ENCODE data around the gene ZNF41.

ZNF41 gene

DNA sequence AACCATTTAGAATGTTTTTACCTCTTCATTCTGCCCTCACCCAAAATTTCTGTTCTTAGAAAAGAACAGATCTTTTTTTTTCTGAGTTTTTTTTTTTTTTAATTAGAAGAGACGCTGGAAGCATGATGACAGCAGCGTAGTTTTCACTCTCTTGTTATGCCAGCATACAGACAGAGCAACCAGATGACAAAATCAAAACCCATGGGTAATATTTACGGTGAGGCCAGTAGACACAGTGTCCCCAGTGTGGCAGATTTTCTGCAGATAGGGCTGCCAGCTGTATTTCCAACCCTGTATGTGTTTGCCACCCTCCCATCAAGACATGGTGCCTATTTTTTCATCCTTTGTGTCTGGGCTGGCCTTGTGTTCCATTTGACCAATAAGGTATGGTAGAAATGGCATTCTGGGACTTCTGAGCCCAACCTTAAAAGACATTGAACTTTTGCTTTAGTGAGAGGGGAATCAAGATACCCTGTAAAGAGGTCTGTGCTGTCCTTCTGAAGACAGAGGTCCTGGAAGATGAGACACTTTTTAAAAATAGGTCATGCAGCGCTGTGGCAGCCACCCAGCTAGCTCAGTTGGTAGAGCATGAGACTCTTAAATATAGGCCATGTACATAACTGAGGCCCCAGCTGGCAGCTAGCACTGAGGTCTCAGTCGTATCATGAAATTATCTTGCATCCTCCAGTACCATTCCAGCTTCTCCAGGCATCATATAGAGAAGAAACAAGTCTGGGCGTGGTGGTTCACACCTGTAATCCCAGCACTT, 6.7 kb upstream of the ZNF41 start:
- DNase-seq = no peak

DNA sequence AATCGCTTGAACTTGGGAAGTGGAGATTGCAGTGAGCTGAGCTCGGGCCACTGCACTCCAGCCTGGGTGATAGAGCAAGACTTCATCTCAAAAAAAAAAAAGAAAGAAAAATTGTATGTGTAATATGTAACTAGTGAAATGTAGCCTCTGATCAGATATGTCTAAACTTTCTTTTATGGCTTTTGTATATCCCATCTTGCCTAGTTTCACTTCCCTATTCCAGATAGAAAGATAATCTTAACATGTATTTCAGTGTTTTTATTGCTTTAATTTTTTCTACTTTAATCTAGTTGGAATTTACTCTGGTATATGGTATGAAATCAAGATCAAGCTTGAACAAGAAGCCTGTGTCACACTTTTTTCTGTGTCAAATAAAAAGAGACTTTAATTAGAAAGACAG, 1.9 kb upstream of the ZNF41 start:
- no peak for DNase-seq

DNA sequence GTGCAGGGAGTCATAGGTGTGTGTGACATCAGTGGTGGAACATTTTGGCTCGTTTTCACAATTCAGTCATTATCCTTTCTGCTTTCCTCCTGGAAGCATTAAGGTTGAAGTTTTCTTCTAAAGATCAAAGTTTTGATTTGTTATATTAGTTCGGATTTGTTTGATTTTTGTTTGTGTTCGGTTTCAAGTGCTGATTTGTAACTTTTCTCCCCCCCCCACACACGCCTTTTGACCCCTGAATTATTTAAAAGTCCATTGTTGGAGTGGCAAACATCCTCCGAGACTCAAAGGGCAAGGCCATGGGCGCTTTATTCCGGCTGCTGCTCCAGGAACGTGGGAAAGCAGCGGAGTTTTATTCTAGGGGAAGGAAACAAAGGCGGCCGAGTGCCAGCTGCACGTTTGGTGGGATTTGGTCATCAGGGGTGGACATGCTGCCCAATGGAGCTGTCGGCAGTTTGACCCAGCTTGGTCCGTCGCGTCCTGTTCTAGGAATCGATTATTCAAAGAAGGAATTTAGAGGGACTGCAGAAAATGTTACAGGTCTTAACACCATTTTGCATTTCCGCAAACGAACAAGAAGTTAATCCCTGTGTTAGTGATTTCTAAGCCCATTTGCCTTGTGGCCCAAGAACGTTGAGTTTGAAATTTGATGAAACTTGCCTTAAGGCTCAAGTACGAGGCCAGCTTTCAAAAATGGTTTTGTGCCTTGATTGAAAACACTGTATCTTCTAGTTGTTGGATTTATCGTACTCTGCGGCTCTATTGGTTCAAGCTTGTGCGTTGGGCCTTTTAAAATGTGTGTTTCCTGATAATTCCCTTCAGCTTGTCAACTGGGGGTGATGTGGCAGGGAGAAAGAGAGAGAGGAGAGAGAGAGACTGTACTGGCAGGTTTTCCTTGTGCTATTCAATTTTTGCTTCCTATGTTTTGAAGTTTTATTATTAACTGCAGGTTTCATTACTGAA, 565 bp upstream of the ZNF41 start:
- no peak for DNase-seq

DNA sequence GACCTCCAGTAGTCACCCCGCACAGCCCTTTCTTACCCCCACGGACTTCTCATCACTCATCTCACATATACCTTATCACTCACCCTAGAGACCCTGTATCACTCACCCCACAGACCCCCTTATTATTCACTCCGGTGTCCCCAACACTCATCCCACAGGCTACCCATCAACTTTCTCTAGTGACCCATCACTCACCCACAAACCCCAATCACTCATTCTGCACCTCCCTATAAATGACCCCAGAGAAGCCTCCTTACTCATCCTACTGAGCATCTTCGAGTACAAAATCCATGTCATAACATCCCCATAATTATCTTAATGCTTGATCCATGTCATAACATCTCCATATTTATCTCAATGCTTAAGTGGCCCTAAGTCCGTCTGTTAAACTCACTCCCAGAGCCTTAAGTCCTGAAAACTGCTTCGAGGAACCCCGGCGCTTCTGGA, 934 bp downstream of the ZNF41 start:
- no peak for DNase-seq

DNA sequence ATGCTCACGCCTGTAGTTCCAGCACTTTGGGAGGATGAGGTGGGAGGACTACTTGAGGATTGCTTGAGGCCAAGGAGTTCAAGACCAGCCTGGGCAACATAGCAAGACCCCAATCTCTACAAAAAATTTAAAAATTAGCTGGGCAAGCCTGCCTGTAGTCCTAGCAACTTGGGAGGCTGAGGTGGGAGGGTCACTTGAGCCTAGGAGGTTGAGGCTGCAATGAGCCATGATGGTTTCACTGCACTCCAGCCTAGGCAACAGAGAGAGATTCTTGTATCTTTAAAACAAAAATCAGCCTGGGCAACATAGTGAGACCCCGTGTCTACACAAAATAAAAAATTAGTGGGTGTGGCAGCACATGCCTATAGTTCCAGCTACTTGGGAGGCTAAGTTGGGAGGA, 1.9 kb downstream of the ZNF41 start:
- no peak for DNase-seq

DNA sequence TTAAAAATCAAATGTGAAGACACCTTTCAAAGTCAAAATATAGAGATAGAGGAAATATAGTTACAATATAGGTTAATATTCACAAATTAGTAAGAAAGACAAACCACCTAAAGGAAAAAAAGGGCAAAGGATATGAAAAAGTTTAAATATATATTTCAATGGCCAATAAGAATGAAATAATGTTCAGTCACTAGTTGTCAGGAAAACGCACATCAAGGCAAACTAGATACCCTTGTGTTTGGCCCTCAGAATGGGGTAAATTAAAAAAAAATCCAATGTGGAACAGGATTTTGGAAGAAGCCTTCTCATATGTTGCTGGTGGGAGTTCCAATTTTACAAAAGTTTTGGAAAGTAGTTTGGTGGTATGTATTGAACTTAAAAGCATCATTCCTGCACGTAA, 2.4 kb downstream of the ZNF41 start:
- no peak for DNase-seq

DNA sequence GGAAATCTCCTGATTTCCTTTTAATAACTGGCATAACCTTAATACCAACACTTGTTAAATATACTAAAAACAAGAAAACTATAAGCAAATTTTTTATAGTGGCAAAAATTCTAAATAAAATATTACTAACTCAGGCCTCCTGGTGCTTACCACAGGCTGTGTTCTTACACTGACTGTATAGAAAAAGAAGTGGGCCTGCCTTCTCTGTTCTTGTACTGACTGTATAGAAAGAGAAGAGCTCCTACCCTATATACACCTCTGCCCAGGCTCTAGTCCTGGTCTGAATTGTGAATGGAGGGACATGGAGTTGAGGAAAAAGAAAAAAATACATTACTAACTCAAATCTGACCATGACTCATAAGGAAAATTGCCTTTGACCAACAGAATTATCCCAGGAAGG, 7.5 kb downstream of the ZNF41 start:
- DNase-seq = no peak

DNA sequence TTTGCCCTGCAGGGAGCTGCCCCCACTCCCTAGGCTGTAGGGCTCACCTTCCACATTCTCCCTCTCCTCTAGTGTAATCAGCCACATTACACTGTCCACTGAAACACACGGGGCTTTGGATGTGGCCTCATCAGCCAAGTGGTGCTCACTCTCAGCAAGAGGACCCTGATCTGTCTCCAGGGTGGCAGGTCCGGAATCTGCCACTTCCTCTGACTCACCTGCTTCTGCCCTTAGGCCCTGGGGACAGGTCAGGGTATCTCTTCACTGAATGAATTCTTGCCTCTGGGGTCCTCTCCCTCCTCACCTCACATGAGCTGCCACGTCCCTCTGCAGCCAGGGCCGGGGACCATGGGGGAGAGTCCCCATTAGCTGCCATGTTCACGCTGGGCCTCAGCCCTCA, 15.9 kb downstream of the ZNF41 start:
- no peak for DNase-seq

DNA sequence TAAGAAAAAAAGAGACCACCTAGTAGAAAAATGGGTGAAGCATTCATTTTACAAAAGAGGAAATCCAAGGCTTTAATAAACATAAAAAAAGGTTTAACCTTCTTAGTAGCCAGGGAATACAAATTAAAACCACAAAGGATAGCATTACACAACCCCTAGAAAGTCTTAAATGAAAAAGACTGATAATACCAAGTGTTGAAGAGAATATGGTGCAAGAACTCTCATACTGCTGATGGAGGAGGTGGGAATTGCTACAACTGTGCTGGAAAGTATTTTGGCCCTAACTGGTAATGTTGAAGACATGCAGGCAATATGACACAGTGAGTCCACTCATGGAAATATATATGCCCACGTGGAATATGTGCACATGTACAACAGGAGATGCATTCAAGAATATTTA, 22.5 kb downstream of the ZNF41 start:
- DNase-seq = no peak

DNA sequence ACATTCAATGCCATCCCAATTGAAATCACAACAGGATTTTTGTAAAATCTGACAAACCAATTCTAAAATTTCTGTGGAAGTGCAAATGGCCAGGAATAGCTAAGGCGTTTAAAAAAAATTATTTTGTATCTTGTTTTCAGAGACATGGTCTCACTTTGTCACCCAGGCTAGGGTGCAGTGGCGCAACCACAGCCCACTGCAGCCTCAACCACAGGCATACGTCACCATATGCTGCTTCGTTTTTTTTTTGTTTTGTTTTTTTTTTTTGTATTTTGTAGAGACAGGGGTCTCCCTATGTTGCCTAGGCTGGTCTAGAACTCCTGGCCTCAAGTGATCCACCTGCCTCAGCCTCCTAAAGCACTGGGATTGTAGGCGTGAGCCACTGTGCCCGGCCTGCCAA, 24.5 kb downstream of the ZNF41 start:
- DNase-seq = no peak

DNA sequence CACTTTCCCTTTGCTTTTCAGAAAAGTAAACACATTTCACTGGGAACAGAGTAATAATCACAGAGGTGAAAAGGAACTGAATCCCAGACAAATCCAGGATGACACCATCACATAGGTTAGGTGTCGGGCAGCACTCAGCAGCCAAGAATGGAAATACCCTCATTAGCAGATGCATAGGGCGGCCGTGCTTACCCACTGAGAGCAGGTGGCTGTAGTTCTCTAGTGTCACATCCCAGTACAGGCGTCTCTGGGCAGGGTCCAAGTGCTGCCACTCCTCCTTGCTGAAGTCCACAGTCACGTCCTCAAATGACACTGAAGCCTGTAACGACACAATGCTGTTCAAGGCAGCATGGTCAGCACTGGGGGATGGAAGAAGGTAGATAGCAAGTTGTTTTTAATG, 26.9 kb downstream of the ZNF41 start:
- no peak for DNase-seq

DNA sequence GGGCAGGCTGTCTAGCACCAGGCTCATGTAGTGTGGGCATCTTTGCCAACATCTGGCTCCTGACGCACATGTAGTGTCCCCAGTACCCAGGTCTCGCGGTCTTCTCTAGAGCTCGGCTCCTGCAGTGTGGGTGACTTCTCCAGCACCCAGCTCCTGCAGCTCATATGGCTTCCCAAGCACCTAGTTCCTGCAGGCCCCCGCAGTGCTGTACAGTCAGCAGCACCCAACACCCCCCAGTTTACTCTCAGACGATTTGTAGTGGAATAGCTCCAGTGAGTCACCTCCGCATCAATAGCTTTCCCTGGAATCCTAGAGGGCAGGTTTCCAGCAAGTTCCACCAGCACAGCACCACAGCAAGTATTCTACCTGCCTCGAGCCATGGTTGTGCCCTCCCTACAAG, 30.9 kb downstream of the ZNF41 start:
- no peak for DNase-seq

DNA sequence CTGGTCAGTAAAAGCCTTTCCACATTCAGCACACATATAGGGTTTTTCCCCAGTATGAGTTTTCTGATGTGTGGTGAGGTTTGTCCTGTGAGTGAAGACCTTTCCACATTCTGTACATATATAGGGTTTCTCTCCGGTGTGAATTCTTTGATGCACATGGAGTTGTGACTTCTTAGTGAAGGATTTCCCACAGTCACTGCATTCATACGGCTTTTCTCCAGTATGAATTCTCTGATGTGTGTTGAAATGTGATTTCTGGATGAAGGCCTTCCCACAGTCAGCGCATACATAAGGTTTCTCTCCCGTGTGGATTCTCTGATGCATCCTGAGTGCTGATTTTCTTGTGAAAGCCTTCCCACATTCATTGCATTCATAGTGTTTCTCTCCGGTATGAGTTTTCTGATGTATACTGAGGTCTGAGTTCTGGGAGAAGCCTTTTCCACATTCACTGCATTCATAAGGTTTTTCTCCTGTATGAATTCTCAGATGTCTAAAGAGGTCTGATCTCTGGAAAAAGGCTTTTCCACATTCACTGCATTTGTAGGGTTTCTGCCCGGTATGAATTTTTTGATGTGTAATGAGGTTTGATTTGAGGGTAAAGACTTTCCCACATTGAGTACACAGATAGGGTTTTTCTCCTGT, 34.7 kb downstream of the ZNF41 start:
- DNase-seq = no peak

DNA sequence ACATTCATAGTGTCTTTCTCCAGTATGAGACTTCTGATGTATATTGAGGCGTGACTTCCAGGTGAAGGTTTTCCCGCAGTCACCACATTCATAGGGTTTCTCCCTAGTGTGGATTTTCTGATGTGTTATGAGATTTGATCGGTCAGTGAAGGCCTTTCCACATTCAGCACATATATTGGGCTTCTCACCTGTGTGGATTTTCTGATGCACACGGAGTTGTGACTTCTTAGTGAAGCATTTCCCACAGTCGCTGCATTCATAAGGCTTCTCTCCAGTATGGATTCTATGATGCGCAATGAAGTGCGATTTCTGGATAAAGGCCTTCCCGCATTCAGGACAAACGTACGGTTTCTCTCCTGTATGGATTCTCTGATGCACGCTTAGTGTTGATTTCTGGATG, 35.4 kb downstream of the ZNF41 start:
- DNase-seq = no peak

DNA sequence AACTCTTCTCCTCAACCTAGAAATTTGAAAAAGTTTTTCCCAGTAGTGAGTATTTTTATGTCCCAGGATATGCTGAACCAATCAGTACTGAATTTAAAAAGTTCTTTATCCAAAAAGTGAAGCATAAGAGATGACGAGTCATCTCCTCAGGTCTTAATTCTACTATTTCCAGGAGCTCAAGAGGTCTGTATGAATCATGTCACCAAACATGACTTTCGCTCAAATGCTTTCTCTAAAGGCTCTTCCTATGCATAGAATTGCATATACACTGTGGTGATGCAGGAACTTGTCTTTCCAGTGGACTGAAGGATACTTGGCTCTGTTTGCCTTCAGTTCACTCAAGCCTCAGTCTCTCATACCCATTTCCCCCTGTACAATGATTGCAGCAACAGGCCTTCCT, 36.1 kb downstream of the ZNF41 start:
- no peak for DNase-seq

DNA sequence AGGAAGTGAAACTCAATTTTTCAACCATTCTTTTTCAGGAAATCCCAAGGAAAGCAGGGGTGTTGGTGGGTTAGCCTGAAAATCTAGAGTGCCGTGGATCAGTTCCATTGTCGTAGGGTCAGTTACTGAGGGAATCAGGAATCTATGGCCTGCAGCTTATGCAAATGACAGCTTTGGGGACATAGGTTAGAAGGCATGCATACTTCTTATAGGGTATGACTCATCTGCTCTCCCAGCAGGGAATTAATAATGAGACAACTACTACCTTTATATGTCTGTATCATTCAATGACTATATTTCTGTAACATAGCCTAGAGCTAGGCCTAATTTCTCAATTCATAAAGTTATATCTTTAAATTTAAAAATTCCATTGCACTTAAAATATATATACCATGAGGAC, 36.6 kb downstream of the ZNF41 start:
- no peak for DNase-seq

DNA sequence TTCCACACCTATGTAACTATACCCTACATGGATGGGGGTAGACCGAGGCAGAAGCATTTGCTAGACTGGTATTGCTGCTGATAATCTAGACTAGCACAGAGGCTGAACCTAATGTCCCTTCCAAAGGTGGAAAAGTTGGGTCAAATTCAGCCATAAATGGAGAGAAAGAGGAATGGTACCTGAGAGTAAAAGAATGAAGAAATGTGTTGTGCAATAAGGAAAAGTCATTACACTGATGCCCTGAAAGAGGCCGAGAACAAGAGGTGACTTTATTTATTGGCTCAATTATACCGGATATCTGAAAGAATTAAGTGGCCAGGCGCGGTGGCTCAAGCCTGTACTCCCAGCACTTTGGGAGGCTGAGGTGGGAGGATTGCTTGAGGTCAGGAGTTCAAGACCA, 52.1 kb downstream of the ZNF41 start:
- DNase-seq = no peak

DNA sequence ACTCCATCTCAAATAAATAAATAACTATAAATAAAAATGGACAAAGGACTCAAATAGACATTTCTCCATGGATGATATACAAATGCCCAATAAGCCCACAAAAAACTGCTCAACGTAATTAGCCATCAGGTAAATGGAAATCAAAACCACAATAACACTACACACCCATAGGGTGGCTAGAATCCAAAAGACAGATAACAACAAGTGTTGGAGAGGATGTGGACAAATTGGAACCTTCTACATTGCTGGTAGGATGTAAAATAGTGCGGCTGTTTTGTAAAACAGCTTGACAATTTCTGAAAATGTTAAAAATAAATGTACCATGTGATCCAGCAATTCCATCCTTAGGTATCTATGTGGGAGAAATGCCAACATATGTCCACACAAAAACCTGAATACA, 60.6 kb downstream of the ZNF41 start:
- DNase-seq = no peak

DNA sequence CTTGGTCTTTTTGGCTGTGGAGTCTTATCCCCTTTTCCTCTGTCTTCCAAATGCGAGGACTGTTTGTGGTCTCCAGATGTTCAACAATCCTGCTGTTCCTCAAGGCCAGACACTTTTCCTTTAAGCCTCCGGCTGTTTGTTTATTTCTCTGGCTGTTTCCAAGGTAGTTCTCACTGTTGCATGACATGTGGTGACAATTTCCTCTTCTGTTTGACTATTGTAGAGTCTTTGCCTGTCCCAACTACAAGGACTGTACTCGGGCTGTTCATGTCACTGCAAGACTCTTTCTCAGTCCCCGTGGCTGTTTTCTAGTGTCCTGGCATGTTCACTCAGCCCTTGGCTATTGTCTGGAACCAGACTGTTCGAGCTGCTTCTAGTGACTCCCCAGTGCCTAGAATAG, 62.1 kb downstream of the ZNF41 start:
- no peak for DNase-seq

DNA sequence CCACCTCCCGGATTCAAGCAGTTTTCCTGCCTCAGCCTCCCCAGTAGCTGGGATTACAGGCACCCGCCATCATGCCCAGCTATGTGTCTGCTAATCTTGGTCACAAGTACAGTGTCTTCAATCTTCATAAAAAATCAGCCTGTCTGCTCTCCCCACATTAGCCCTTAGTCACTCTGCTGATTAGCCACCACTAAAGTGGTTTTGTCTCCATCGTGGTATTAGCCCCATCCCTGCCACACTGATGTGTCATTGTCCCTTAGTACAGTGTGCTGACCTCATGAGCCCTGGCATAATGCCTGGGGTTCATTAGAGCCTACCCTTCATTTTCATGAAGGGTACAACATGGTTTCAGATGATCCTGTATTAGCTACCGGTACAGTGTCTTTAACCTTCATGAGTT, 62.8 kb downstream of the ZNF41 start:
- DNase-seq = no peak

DNA sequence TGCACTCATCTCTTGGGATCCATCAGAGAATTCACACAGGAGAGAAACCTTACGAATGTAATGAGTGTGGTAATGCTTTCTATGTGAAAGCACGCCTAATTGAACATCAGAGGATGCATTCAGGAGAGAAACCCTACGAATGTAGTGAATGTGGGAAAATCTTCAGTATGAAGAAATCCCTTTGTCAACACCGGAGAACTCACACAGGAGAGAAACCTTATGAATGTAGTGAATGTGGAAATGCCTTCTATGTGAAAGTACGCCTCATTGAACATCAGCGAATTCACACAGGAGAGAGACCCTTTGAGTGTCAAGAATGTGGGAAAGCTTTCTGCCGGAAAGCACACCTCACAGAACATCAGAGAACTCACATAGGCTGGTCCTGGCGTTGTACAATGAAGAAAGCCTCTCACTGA, 69.8 kb downstream of the ZNF41 start:
- no peak for DNase-seq

Data from NCI-H526 treated with DMSO at 0.1 percent for 48 hours (cell line).